Stimulated activated CD4-positive, alpha-beta T cell treated with anti-CD3 and anti-CD28 coated beads, Interleukin-15, amount 100 ng/mL, for 1 hour (primary cell): ENCODE data around the gene HCN2.
A peak's percentile ranks its signal among the peaks of the same experiment; 100 is the strongest.

ENCODE experiments used
- DNase-seq, 2 donors: peaks; one replicate each; pipeline ENCODE4 v3.0.0-alpha.2; 2020; ENCODE audit warnings: low read depth in 1 of 2, low spot score in 1 of 2

The HCN2 gene

GRCh38 chr19:633786-634639, 44.3 kb downstream of the HCN2 start:
- no peak for DNase-seq

- DNase-seq, result no peak
These were observed 45.4 kb downstream of the HCN2 start for GRCh38 chr19:634975-635652.

DNA sequence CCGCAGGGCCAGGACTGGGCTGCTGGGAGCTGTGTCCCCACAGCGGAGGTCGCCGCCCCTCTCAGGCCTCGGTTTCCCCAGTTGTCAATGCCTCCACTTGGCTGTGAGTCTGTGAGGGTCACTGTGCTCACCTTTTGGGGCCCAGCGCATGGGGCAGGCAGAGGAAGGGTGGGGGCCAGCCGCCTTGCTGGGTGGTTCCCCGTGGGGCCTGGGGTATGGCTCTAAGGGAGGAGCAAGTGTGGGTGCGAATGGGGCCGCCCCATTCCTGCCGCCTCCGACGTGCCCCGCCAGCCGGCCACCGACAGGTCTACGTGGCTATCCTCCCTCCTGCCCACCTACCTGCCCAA, 49.2 kb downstream of the HCN2 start:
- DNase-seq, result no peak

DNA sequence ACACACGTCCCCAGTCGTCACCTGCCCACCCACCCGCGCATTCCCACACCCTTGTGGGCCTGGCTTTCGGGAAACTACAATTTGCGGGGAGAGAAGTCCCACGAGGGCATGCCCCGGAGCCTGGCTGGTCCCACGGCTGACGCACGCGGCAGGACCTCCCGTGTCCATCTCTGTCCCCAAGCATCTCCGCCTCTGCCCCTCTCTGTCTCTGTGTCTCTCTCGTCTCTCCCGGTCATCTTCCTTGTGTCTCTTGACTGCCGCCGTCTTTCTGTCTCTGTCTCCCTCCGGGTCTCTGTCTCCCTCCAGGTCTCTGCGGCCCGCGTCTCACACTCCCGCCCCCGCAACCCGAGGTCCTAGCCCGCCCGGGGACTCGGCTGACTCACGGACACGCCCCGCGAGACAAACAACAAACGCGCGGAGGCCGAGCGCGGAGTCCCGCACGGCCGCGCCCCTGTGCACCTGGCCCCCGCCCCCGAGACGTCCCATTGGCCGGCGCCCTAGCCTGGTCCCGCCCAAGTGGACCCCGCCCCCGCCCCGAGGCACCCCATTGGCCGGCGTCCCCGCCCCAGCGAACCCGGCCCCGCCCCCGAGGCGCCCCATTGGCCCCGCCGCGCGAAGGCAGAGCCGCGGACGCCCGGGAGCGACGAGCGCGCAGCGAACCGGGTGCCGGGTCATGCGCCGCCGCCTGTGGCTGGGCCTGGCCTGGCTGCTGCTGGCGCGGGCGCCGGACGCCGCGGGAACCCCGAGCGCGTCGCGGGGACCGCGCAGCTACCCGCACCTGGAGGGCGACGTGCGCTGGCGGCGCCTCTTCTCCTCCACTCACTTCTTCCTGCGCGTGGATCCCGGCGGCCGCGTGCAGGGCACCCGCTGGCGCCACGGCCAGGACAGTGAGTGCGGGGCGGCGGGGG, 49.8 kb downstream of the HCN2 start, which contains the start of gene FGF22:
TSS of gene FGF22 (plus strand) at position 627 of the 908 bp plus-strand sequence. CDS start at position 674, 47 bp downstream.
- peak; percentile 96 for DNase-seq

DNA sequence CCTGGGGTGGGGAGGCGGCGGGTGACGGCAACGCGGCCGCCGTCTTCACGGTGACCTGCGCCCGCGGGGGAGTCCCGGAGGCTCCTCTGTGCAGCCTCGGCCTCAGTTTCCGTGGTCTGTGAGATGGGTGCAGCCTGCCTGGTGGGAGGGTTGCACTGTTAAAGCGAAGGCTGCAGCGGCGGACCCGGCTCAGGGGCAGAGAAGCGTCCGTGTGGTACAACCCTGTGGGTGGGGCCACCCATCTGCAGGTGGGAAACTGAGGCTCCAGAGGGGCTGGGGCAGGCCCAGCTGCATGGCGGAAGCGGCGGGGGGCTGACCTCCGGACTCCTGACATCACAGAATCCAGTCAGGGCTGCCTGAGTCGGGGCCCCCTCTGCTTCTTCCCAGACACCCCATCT, 50.5 kb downstream of the HCN2 start:
- no peak for DNase-seq

DNA sequence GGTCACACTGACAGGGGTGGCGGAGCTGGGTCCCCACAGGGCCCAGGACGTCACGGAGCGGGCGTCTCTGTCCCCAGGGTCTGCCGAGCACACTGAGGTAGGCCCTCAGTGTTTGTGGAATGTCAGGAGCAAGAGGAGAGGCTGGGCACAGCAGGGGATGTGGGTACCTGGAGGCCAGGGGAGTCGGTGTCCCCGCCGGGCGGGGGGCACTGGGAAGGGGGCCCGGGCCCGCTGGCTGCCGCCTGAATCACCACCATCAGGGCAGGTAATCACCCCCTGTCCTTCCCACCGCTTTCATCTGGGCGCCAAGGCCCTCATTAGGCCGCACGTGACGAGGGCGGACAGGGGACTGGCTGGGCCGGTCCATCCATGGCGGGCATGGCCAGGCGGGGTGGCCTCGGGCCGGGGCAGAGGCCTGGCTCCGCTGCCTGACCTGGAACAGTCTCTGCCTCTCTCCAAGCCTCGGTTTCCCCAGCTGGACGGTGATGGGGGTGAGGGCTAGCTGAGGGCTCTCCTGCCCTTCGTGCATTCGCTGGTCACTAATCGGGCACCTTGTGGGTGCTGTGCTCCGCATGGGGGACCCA, 51.0 kb downstream of the HCN2 start:
- no peak for DNase-seq

- no peak for DNase-seq
These were observed 52.0 kb downstream of the HCN2 start for GRCh38 chr19:641702-642101.

GRCh38 chr19:642767-643727, 53.4 kb downstream of the HCN2 start:
- no peak for DNase-seq

DNA sequence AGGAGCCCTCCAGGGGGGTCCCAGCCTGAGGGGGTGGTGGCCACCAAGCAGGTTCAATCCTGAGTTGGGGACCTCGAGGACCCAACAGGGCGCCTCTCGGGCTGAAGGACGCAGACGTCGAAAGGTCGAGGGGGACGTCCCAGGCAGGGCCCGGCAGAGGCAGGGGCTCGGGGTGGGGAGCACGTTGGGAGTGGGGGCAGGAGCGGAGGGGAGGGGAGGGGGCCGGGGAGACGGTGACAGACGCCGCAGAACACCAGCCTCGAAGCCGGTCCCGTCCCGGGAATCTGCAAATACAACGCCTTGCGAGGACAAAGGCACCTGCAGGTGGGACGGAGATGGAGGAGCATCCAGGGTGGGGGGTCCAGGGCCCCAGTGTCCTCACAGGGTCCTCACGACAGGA, 54.1 kb downstream of the HCN2 start:
- DNase-seq, result no peak

- DNase-seq, result no peak
These were observed 54.7 kb downstream of the HCN2 start for GRCh38 chr19:644363-644762.

GRCh38 chr19:644789-645188, 55.1 kb downstream of the HCN2 start:
- no peak for DNase-seq

GRCh38 chr19:645912-646778, 56.5 kb downstream of the HCN2 start:
- DNase-seq, result no peak

GRCh38 chr19:646779-647565, 57.3 kb downstream of the HCN2 start:
- DNase-seq, result no peak

DNA sequence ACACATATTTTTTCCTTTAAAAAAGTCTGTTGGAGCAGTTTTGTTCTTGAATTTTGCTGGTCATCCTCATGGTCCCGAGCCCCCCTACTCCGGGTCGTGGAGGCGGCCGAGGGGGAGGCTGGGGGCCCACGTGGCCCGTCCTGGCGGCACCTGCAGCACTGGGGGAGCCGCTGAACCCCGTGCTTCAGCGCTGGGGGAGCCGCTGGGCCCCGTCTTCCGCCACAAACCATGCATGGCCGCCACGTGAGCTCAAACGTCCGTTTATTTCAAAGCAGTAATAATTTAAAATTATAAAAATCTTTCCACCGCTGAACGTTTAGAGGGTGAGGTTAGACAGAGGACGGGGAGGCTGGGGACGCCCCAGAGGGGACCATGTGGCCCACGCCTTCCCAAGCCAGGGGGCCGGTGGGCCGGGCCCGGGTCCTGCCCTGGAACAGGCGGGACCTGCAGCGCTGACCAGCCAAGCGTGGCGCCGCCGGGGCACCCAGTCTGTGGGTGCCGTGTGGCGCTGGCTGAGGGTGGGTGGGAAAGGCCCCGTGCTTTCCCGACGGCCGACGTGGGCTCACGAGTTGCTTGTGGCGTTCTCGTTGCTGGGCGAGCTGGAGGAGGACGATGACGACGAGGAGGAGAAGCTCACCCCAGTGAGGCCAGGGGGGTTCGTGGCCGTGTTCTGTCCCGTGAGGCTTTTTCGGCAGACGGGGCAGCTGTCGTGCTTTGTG, 58.0 kb downstream of the HCN2 start:
- no peak for DNase-seq

DNA sequence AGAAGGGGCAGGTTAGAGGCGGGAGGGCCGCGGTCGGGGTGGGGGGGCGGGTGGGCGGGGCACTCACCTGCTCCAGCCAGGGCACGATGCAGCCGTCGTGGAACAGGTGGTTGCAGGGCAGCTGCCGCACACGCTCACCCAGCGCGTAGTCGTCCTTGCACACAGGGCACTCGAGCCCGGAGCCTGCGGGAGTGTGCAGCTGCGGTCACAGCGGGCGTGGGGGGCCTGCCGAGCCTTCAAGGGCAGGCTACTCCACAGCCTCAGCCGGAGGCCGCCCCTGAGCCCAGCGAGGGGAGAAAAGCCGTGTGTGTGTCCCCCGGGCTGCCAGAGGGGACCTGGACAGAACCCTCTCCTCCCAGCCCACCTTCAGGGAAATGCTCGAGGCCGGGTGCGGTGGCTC, 58.6 kb downstream of the HCN2 start:
- no peak for DNase-seq

DNA sequence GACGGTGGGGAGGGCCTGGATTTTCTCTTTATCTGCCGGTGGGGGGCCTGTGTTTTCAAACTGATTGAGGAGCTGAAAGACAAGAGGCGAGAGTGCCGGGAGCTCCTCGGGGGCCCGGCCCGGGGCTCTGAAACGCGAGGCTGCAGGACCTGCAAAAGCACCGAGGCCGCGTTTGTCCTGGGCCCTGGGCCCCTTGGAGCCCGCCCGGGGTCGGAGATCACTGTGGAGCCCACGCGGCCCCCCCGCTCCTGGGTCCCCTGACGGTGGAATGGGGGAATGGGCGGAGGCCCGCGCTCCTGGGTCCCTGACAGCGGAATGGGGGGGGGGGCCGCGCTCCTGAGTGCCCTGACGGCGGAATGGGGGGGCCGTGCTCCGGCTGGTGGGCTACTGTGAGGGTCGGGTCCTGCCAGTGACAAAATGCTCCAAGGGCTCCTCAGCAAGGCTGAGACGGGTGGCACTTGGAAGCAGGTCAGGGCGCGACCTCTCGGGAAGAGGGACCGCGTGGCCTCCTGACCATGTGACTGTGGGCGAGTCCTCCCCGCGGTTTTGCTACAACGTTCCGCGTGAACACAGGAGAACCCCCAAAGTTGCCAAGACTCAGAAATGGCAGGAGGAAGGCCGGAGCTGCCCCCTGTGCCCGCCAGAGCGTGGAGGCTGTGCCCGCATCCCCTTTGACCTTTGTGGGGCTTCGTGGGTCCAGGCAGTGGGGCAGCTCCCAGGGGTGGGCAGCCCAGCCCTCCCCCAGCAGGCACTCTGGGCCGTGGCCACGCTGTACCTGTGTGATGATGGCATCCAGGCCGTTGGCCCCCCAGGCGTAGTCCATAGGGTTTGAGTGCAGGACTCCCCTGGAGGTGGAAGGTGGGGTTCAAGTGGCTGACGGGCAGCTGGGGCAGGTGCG, 59.5 kb downstream of the HCN2 start:
- no peak for DNase-seq

- DNase-seq, result no peak
These were observed 60.4 kb downstream of the HCN2 start for GRCh38 chr19:650121-650520.
